Measurements from ENCODE around the gene ARL4A. TPM values are rescaled to one million over a fixed set of nuclear protein-coding genes. Genes with fewer than 3 reads are reported as not detected.

The ARL4A gene
- total RNA-seq, 1 experiment from 2014 or later, result 39.4 TPM

DNA sequence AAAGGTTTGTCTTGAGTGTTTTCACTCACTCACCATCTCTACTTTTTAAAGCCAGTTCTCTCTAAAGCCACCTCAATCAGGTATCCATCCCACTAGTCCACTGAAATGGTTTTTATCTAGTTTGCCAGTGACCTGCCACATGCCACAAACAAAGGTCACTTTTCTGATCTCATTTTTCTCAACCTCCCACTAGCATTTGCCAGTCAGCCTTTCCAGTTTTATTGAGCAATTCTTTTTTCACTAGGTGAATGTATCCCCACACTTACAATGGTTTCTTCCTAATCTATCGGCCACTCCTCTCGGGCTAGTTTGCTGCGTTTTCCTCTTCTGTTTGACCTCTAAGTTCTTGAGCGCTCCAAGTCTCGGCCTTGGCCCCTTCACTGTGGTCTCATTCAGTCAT lies 44.9 kb upstream of the ARL4A start:
- H4K5ac ChIP-seq (ENCODE audit: insufficient read length, low read depth, low read length), result no peak overlapping the region
- H4K20me1 ChIP-seq (ENCODE audit: control insufficient read depth, insufficient read depth, insufficient read length), result no peaks in the 10 kb centered on the region
- no peaks in the 10 kb centered on the region; the same call in 1 of the 2 replicates for H3K27me3 ChIP-seq (ENCODE audit: insufficient read depth, low read length)
- no peak overlapping the region for H2BK120ac ChIP-seq (ENCODE audit: low read depth, low read length, poor library complexity, severe bottlenecking)
- H3K4me1 ChIP-seq (ENCODE audit: insufficient read depth, low read length), result peaks cover 5% of the 10 kb centered on the region; the same call in 1 of the 2 replicates
- H3K27me3 Mint-ChIP-seq (ENCODE audit: low read depth), result no peaks in the 10 kb centered on the region
- no peaks in the 10 kb centered on the region for H3K23me2 ChIP-seq (ENCODE audit: insufficient read length, low read depth, low read length, poor library complexity, severe bottlenecking)
- no peak overlapping the region for H3K27ac Mint-ChIP-seq
- H3K9ac ChIP-seq (ENCODE audit: extremely low read depth, insufficient read length, low read length), result no peak overlapping the region
- no peaks in the 10 kb centered on the region for H3K9me3 ChIP-seq (ENCODE audit: control insufficient read depth, low read depth, low read length)
- no peaks in the 10 kb centered on the region for H3K79me1 ChIP-seq (ENCODE audit: insufficient read depth, low read depth, low read length, poor library complexity, severe bottlenecking)
- no peak overlapping the region for H2BK20ac ChIP-seq (ENCODE audit: low read depth, low read length, poor library complexity, severe bottlenecking)
- no peak overlapping the region for H3K4me2 ChIP-seq (ENCODE audit: insufficient read depth, insufficient read length, low read length)
- no peak overlapping the region for H3K27ac ChIP-seq (ENCODE audit: insufficient read length, low read depth, low read length)
- H3K79me2 ChIP-seq (ENCODE audit: insufficient read depth, low read length), result no peaks in the 10 kb centered on the region
- H3K4ac ChIP-seq (ENCODE audit: low read depth, low read length), result no peak overlapping the region
- H2AFZ ChIP-seq (ENCODE audit: low read length), result no peak overlapping the region
- no peak overlapping the region for H3K18ac ChIP-seq (ENCODE audit: insufficient read length, low read depth, low read length)
- WGBS (ENCODE audit: extremely low coverage, insufficient read length, low lambda C conversion rate), result no CpG with 5 or more reads among the region's 5 CpGs
- H3T11ph ChIP-seq (ENCODE audit: low read length), result no peak overlapping the region
- no peak overlapping the region for H2AK5ac ChIP-seq (ENCODE audit: insufficient read length, low read length)
- H4K91ac ChIP-seq (ENCODE audit: insufficient read length, low read depth, low read length), result no peak overlapping the region
- no peak for DNase-seq
- no peak overlapping the region for H3K14ac ChIP-seq (ENCODE audit: insufficient read depth, low read length)
- no peaks in the 10 kb centered on the region for H3K36me3 Mint-ChIP-seq (ENCODE audit: insufficient read depth in 1 of 3, low read depth in 3 of 3)
- no peak overlapping the region for H3K56ac ChIP-seq (ENCODE audit: insufficient read length, low read depth, low read length)
- no peak overlapping the region for H2BK15ac ChIP-seq (ENCODE audit: low read depth, low read length)
- TF ChIP-seq, protein P1, sequence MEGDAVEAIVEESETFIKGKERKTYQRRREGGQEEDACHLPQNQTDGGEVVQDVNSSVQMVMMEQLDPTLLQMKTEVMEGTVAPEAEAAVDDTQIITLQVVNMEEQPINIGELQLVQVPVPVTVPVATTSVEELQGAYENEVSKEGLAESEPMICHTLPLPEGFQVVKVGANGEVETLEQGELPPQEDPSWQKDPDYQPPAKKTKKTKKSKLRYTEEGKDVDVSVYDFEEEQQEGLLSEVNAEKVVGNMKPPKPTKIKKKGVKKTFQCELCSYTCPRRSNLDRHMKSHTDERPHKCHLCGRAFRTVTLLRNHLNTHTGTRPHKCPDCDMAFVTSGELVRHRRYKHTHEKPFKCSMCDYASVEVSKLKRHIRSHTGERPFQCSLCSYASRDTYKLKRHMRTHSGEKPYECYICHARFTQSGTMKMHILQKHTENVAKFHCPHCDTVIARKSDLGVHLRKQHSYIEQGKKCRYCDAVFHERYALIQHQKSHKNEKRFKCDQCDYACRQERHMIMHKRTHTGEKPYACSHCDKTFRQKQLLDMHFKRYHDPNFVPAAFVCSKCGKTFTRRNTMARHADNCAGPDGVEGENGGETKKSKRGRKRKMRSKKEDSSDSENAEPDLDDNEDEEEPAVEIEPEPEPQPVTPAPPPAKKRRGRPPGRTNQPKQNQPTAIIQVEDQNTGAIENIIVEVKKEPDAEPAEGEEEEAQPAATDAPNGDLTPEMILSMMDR (conservative IDR thresholded peaks at IDR 0.05), result no peak
- H4K8ac ChIP-seq (replicated peaks; ENCODE audit: insufficient read length, low read depth, low read length), result no peak overlapping the region
- H2BK5ac ChIP-seq (ENCODE audit: insufficient read length, low read length), result no peak overlapping the region
- no peak overlapping the region for H3K23ac ChIP-seq (ENCODE audit: insufficient read length, low read depth, low read length)
- H3K4me1 Mint-ChIP-seq, result peaks cover 6 to 11% of the 10 kb centered on the region in 2 experiments; a peak in 2 of 4 replicates
- H3K4me3 Mint-ChIP-seq, result no peak overlapping the region
- H2BK12ac ChIP-seq (ENCODE audit: insufficient read length, low read depth, low read length), result no peak overlapping the region
- no peaks in the 10 kb centered on the region for H3K9me3 Mint-ChIP-seq

All from H9 (cell line).